GM18907 (cell line): ENCODE results near the gene SLC2A6.

Experiments
- ATAC-seq: cut with Tn5 transposase; IDR thresholded peaks from one replicate; pipeline ENCODE4 v1.9.1; 2021; ENCODE audit warnings: mild to moderate bottlenecking, moderate library complexity; ENCODE audit not compliant: unreplicated experiment

SLC2A6 gene

GRCh38 chr9:133440874-133441273 lies 38.0 kb downstream of the SLC2A6 start:
- no peak for ATAC-seq

- no peak for ATAC-seq
Measured at GRCh38 chr9:133439337-133439736, 39.6 kb downstream of the SLC2A6 start.

- no peak for ATAC-seq
Measured at GRCh38 chr9:133437753-133438531, 41.0 kb downstream of the SLC2A6 start.

GRCh38 chr9:133436681-133437080 lies 42.2 kb downstream of the SLC2A6 start:
- no peak for ATAC-seq

- ATAC-seq = no peak
Measured at GRCh38 chr9:133433351-133433843, 45.5 kb downstream of the SLC2A6 start.

GRCh38 chr9:133430244-133430643 lies 48.7 kb downstream of the SLC2A6 start:
- ATAC-seq = no peak

- ATAC-seq = no peak
Measured at GRCh38 chr9:133429641-133430161, 49.2 kb downstream of the SLC2A6 start.

GRCh38 chr9:133429214-133429613 lies 49.7 kb downstream of the SLC2A6 start:
- ATAC-seq = no peak

GRCh38 chr9:133428617-133429101 lies 50.2 kb downstream of the SLC2A6 start:
- no peak for ATAC-seq

GRCh38 chr9:133427658-133428348 lies 51.1 kb downstream of the SLC2A6 start:
- ATAC-seq = no peak

- no peak for ATAC-seq
Measured at GRCh38 chr9:133426011-133426410, 52.9 kb downstream of the SLC2A6 start.

GRCh38 chr9:133425049-133425632 lies 53.8 kb downstream of the SLC2A6 start:
- ATAC-seq = no peak

- no peak for ATAC-seq
Measured at GRCh38 chr9:133424187-133424586, 54.7 kb downstream of the SLC2A6 start.

- no peak for ATAC-seq
Measured at GRCh38 chr9:133423216-133423615, 55.7 kb downstream of the SLC2A6 start.

- ATAC-seq = peak; percentile 37
Measured at GRCh38 chr9:133421615-133422542, 57.0 kb downstream of the SLC2A6 start, which contains the start of gene ADAMTS13. Gene ADAMTS13, plus strand, starts transcription at chr9:133422367. Its CDS starts 77 bp downstream, at chr9:133422444.
